NCI-H2171 treated with DMSO at 0.1 percent for 48 hours (cell line): ENCODE results near the gene BMAL2.

Experiments
- DNase-seq: peaks from one replicate; lab custom pipeline; 2025; lab: John Stamatoyannopoulos, UW

Gene BMAL2

GRCh38 chr12:27324530-27324929 is 8.1 kb upstream of the BMAL2 start:
- DNase-seq = no peak

DNA sequence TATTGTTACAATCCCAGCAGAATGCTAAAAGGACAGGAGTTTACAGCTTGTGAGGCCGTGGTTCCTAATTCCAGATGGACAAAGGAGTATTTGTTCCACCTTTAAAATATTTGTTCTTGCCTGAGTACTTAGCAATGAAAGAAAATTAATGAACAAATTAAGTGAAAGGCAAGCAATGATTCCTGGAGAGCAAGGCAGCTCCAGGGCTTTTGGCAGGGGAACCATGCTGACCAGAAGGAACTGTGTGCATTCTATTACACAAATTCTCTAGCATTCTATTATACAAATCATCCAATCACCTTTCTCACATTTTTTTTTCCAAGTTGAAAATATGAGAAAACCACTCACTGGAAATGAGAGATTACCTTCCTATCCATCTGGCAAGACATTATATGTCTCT is 1.8 kb upstream of the BMAL2 start:
- no peak for DNase-seq

- no peak for DNase-seq
Observed at GRCh38 chr12:27331291-27331926, 1.2 kb upstream of the BMAL2 start.

DNA sequence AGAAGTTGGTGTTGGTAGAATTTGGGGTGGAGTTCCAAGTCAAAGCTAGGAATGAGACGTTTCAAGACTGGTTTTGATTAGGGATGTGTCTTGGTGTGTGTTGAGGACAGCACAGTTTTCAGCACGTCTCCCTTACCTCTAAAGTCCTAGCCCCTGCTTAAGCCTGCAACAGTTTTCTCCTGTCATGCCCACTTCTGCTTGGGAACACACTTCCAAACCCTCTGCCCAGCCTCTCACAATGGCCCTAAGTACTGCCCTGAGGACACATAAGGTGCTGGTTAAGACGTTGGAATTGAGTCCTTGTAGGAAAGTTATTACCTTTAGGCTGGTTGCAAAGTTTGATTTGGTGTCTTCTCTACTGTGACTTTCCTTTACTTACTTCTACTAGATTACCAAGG is 710 bp upstream of the BMAL2 start:
- no peak for DNase-seq

GRCh38 chr12:27332407-27332713 is 276 bp upstream of the BMAL2 start:
- DNase-seq = peak; percentile 78

GRCh38 chr12:27333403-27334009 is 870 bp downstream of the BMAL2 start:
- peak; percentile 85 for DNase-seq

GRCh38 chr12:27334042-27334720 is 1.5 kb downstream of the BMAL2 start:
- peak; percentile 72 for DNase-seq

GRCh38 chr12:27334721-27335082 is 2.1 kb downstream of the BMAL2 start:
- DNase-seq = no peak

DNA sequence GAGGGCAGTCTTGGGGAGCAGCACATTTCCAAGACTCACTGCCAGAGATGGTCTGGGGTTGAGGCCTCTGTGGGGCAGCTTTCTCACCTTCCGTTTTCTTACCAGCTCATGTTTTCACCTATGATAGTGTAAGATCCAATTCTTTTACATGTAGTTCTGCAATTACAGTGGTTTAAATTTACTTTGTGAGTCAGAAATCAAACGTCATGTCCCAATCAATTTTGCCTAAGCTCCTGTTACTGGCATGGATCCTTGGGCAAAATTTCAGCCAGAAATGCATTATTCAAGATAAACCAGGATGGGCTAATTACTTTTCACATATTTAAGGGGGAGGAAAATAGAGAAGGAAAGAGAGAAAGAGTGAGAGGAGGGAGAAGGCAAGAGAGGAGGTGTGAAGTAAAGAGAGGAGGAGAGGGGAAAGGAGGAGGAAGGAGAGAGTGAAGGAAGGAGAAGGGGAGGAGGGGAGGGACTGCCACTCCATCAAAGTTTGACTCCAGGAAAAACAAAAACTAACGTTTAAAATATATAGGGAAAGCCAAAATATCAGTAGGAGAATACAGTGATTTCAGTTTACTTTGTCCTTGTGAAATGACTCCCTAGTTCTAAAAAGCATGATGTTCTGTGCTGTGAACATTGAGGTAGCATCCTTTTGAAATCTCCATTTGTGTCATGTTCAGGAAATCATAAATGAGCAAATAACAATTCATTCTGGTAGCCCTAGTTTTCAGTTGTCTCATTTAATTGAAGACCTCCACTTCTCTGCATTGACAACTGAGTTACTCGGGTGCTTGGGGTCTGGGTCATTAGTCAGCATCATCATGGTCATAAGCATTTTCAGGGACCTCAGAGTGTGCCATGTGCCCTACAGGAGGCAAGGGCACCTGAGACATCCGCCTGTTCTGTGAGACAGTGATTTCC is 3.0 kb downstream of the BMAL2 start:
- DNase-seq = no peak

DNA sequence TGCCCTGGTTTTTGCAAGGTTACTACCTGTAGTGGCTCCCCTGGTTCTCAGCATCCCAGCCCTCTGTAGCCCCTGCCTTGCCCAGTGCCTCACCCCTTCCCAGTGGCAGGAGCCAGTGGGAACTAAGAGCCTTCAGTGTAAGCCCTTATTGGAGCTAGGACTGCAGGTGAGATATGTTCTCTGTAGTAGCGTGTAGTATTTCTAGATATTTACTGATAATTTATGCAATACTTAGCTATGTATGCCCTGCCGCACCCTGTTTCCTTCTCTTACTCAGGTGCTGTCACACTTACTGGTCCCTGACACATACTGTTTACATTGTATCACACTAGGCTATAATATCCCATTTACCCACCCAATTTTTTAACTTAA is 3.6 kb downstream of the BMAL2 start:
- DNase-seq = no peak

GRCh38 chr12:27337376-27337775 is 4.7 kb downstream of the BMAL2 start:
- DNase-seq = peak; percentile 51

DNA sequence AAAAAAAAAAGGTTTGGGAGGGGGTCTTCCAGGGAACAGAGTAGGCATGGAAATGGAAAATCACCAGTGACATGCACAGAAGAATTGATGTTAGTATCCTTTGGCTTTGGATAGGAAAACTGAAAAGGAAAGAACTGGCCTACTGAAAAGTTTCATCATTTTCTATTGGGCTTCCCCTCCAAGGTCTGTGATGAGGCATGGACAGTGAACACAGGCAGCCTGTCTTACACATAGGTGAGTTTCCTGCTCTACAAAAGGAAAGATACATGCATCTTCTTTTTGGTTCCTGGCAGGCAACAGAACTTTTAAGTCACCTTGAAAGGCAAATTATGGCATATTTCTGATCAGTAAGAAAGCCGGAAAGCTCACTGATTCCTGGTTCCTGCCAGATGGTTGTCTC is 5.8 kb downstream of the BMAL2 start:
- DNase-seq = no peak

DNA sequence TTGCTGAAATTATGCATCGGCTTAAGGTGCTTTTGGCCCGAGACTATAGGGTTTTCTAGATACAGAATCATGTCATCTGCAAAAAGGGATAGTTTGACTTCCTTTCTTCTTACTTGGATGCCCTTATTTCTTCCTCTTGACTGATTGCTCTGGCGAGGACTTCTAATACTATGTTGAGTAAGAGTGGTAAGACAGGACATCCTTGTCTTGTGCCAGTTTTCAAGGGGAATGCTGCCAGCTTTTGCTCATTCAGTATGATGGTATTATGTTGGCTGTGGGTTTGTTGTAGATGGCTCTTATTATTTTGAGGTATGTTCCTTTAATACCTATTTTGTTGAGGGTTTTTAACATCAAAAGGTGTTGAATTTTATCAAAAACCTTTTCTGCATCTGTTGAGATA is 8.3 kb downstream of the BMAL2 start:
- DNase-seq = no peak

DNA sequence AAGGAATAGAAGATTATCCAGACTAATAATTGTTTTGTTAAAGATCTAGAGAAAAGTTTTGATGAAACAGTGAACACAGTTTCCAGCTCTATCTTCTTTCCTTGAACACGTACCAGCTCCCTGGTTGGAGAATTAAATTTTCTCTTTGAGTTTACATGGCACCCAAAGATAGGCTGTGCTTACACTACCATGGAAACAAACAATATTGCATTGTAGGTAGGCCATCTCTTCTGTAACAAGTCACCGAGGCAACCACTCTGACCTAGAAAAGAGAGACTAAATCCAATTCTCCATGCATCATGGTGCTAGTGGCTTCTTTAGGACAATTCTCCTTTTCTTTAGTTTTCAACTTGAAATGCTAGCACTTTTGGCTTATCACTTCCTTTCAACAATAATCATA is 9.9 kb downstream of the BMAL2 start:
- no peak for DNase-seq

DNA sequence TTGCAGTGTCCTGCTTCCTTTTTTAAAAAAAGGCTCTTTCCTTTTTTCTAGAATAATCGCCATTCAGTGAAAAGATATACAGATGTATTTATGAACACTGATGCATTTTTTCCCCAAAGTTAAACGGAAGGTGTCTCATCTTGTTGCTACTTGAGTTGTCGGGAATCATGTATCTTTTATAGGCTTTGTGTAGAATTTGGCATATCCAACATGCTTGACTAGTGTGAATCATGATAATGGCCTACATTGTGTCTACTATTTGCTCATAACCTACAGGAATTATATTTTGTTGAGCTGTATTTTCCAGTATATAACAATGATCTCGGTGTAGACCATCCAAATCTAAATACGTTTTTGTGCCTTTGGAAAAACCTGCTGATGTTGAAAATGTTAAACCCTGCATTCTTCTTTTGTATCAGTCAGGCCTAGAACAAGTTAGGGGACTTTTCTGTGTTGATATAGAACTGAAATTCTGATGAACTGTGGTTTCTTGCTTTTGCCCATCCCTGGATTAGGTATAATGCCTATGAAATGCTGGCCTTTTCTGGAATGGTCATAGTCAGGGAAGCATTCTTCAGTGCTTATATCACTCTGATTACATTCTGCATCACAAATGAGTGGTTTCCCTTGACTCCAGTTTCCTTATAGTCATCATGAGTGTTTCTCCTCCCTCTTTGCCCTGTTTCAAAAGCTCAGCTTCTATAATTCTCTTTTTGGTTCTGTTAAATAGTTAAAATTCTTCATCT is 10.8 kb downstream of the BMAL2 start:
- DNase-seq = no peak

DNA sequence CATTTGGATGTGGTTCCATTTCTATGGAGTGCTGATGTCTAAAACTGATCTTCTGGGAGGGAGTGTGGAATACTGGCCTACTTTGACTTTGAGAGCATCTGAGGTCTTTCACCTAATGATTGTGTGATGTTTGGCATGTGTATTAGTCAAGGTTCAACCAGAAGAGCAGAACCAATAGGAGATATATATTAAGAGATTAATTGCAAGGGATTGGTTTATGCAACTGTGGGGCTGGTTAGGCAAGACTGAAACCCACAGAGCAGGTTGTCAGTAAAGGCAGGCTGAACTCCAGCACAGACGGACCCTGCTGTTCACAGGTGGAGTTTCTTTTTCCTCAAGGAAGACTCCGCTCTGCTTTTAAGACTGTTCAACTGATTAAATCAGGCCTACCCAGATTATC is 11.6 kb downstream of the BMAL2 start:
- no peak for DNase-seq

- DNase-seq = peak; percentile 58
Observed at GRCh38 chr12:27344760-27345159, 12.1 kb downstream of the BMAL2 start.

DNA sequence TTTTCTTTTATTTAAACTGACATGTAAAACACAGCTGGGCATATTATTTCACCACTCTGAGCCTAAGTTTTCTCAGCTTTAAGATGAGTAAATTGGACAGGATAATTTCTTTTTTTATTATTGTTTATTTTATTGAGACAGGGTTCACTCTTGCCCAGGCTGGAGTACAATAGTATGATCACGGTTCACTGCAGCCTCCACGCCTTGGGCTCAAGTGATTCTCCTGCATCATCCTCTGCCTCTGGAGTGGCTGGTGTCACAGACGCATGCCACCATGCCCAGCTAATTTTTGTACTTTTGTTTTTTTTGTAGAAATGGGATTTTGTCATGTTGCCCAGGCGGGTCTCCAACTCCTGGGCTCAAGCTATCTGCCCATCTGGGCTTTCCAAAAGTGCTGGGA is 12.7 kb downstream of the BMAL2 start:
- no peak for DNase-seq

GRCh38 chr12:27347779-27348178 is 15.1 kb downstream of the BMAL2 start:
- peak; percentile 86 for DNase-seq

- no peak for DNase-seq
Observed at GRCh38 chr12:27351476-27351875, 18.8 kb downstream of the BMAL2 start.

DNA sequence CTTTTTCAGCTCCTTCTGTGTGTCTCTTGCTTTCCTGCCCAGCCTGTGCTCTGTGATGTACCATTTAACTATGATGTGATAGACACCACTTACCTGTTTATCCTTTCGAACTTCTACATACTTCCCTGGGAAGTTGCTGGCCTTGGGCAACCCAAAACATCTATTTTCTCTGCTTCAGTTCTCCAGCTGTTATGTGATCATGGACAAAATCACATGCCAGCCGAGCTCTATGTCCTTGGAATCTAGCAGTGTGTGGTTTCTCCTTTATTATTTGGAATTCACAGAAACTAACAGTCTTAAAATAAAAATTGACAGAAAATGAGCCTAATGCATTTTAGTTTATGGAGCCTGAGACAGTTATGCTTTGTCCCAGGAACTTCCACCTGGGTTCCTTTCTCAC is 22.9 kb downstream of the BMAL2 start:
- DNase-seq = no peak

GRCh38 chr12:27355979-27356378 is 23.3 kb downstream of the BMAL2 start:
- no peak for DNase-seq
